T-helper 9 cell (primary cell): ENCODE data around the gene ASB10.

Source experiments
- DNase-seq: peaks from one replicate; pipeline ENCODE4 v3.0.0-alpha.2; 2020

Gene ASB10

DNA sequence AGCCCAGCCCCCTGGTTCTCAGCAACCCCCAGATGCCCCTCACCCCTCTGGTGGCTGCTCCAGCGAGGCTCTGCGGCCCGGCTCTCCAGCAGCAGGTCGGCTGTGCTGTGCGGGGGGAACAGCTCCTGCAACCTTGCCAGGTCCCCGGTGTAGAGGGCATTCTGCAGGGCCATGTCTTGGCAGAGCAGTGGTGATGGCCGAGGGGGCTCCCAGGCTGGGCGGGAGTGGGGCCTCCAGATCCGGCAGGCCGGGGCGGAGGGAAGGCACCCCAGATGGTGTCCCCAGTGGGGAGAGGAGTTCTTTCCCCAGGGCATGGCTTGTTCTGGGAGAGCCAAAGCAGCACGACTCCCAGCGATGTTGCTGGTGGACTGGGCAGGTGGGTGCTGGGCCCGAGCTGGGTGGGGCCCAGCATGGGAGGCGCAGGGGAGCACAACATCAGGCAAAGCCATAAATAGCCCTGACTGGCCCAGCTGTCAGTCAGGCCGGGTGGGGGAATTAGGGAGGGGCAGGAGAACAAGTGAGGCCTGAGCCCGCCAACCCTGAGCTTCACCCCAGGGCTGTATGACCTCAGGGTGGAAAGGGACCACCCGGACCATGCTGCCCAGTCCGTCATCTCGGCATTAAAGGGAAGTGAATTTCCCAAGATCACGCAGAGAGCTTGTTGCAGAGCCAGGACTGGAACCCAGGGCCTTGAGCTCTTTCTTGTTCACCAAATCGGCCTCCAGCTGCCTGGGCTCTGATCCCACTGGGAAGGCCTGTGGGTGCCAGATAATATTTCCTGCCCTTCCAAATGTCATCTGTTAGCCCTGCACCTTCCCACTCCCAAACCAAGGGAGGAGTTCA lies 580 bp upstream of the ASB10 start:
- DNase-seq, result no peak

- DNase-seq, result no peak
These were observed 1.0 kb downstream of the ASB10 start for GRCh38 chr7:151185762-151186639.

DNA sequence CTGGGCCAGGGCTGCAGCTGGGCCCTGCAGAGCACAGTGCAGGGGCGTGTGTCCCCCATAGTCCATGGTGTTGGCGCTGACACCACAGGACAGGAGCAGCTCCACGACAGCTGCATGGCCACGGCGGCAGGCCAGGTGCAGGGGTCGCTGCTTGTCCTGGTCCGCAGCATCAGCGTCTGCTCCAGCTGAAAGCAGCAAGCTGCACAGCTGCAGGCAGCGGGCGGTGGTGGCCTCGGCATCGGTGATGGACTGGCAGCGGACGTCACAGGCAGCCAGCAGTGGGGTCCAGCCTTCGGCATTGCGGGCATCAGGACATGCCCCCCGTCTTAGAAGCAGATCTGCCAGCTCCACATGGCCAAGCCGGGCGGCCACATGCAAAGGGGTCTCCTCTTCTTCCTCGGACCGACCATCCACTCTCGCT lies 6.0 kb downstream of the ASB10 start:
- DNase-seq, result no peak

DNA sequence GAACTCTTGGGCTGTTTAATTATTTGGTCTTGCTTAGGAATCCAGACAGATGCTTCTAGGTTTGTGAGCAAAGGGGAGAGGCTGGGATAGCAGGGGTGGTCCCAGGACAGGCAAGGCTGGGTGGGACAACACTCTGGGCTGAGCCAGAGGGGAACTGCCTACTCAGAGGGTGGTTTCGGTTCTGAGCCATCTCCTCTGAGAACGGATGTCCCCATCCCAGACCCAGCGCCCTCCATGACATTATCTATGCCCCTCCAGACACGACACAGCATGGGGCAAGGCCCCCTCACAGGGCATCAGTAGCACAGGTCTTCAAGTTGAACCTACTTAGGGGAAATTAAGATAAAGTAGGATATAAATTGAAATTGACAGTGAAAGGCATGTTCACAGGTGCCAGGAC lies 7.1 kb downstream of the ASB10 start:
- no peak for DNase-seq

GRCh38 chr7:151179287-151179860 lies 7.7 kb downstream of the ASB10 start:
- no peak for DNase-seq

- no peak for DNase-seq
These were observed 8.2 kb downstream of the ASB10 start for GRCh38 chr7:151178831-151179230.

DNA sequence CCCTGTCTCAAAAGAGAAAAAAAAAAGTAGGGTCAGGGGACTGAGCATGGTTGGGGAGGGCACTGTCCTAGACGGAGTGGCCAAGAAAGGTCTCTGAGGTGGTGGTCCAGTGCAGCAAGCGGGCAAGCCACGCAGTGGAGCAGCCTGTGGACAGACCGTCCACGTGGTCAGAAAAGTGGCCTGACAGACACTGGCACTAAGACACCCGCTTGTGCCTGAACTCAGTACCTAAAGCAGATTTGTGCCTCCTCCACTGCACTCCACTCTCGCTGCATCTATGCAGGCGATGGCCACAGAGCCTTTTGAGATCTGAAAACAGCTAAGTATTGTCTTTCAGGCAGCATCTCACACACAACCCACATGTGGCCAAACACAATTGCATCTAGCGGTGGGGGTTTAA lies 8.8 kb downstream of the ASB10 start:
- DNase-seq, result no peak

DNA sequence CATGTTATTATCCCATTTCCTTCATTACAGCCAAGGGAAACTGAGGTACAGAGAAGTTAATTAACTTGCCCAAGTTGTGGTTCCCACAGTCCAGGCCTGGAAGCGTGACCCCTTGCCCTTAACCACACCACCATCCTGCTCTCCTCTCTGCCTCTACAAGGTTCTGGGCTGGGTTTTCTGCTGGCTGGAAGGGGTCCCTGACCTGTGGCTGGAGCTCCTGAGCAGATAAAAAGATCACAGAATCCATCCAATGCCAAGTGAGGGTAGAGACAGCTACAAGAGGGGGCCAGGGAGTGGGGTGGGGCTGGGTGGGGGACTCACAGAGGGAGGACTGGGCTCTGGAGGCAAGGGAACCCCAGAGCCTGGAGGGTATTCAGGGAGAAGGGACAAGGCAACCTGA lies 9.7 kb downstream of the ASB10 start:
- no peak for DNase-seq

DNA sequence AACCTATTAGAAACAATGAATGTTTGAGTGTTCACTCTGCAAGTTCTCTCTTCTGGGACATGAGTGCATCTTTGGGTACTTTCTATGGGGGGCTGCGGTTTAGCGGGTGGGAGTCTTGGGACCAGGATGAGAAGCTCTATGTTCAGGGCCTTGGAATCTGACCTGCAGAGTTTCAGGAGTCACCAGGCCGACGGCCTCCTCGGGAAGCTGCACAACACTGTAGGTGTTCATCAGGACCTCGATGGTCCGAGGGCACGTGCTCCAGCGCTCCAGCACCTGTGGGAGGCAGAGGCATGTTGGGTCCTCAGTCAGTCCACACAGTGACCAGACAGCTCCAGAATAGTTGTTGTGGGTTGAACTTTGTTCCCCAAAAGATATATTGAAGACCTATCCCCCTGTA lies 10.6 kb downstream of the ASB10 start:
- no peak for DNase-seq

GRCh38 chr7:151175793-151176311 lies 11.2 kb downstream of the ASB10 start:
- no peak for DNase-seq

DNA sequence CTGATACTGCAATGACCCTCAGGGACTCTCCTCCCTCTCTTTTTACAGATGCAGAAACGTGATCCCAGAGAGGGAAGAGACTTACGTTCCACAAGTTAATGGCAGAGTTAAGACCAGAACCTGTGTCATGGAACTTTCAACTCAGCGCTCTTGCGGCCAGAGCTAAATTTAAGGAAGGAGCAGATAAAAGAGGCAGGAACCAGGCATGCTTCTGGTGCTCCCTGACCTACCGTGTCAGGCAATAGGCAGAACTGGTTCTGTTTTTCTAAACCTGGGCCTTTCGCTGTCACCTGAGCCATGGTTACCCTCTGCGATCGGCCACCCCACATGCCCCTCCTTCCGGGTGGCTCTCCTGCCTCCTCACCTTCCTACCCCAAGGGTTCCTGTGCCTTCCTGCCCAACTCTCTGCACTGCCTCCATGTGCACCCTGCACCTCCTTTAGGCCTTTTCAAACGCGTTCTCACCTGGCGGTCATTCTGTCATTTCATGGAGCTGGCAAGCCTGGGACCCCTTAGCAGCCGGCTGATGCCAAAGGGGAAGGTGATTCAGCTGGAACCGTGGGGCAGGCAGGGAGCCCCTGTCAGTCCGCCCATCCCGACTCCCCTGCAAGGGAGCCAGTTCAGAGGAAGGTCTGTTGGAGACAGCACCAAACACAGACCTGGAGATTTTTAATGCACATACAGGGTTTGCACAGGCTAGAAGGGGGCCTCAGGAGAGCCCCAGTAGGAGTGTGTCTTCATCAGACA lies 11.8 kb downstream of the ASB10 start:
- no peak for DNase-seq

DNA sequence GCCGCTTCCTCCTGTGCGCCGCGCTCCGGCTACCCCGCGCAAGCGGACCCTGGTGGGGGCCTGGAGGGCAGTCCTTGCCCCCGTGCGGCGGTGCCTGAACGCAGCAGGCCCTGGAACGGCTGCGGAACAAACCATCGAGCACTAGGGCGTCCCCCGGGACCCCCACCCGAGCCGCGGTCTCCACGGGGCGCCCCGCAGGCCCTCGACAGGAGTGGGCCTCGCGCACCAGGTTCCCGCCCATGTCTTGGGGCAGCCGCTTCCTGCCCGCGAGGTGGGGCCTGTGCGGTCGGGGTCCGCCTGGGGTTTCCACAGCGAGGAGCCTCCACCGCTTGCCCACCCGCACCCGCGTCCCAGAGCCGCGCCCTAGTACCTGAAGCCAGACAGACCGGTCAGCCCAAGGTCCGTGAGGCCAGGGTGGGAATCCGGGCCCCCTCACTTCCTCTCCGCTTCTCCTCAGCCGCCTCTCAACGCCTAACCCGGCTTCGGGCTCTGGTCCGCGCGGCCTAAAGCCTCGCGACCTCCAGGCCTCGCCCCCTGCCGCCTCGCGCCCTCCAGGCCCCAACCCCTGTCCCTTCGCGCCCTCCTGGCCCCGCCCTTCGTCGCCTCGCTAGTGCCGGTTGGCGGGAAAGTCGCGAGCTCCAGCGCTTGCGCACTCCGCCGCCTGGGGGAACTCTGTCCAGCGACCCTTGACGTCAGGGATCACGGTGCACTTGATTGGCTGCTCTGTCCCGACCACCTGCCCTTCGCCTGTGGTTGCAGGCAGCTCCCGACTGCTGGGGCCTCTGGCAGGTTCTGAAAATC lies 12.6 kb downstream of the ASB10 start:
- DNase-seq, result no peak

GRCh38 chr7:151173386-151174245 lies 13.4 kb downstream of the ASB10 start:
- DNase-seq, result no peak

DNA sequence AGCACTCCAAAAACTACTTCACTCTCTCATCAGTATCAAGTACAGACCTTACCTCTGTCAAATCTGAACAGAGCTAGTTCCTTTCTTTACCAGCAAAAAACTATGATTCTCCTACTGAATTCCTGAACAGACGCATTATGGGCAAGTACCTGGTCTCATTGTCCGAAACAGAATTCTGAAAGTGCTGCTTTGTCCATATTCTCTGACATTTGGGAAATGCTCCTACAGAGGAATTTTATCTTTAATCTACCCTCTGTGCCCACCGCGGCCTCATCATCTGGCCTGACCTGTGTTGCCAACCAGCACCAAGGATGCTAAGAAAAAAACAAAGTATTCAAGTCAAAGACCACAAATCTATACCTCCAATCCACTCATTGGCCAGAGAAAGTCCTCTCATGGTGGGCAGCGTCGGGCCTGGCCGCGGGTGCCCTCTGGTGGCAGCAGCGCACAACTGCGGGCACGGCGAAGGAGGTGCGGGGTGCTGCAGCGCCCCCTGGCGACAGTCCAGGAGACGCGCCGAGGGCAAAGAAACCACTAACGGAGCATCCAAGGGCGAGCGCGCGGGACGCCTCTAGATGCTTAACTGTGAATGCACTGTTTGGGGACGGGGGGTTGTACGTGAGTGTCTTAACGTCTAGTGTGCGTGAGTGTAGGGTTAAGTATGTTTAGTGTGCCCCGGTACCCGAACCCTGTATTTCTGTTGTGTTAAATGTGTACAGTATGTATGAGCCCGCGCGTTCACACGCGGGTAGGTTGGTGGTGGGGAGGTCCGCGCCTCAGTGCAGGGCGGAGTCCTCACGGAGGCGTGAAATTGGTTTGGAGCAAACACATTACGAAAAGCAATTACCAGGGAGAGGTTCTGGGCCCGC lies 14.5 kb downstream of the ASB10 start:
- DNase-seq, result peak; percentile 80

DNA sequence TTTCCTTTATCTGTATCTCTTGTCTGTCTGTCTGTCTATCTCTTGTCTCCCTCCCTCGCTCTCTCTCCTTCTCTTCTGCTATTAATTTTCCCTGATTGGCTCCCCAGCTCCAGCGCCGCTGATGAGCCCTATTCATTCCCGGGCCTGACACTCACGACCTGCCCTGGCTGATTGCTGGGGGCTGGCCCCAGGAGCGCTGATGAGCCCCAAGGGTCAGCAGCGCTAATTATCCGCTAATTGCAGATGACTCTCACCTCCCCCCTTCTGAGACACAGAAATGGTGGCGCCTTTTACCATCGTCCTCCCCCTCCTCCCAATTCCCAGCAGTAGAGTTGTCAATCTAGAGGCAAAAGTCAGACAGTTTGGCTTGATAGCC lies 18.3 kb downstream of the ASB10 start:
- DNase-seq, result no peak

- peak; percentile 58 for DNase-seq
These were observed 18.9 kb downstream of the ASB10 start for GRCh38 chr7:151168003-151168786.

DNA sequence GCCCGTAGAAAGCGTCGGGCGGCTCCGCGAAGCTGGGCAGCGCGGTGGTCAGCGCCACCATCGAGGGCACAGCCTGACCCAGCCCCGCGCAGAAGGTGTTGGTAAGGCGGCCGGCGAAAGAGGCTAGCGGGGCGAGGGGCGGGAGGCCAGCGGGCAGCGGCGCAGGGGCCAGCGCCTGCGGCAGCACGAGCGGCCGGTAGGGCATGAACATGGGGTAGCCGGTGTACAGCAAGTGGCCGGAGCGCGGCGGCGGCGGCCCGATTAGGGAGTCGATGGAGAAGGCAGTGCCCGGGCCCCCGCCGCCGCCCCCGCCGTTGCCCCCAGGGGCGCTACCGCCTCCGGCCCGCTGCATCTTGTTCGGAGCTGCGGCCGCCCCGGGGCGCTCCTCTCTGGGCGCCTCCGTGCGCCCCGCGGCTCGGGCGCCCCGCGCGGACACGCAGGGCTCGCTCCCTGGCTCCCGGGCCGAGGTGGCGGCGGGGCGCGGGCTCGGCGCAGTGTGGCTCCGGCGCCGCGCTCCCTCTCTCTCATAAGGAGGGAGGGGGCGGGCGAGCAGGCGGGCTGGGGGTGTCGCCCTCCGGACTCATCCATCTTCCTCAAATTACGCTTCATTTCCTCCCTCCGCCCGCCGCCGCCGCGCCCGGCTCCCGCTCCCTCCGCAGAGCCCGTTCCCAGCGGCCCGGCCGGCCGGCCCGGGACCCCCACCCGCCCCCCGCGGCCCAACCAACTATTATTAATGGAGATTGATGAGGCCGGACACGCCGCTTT lies 19.7 kb downstream of the ASB10 start, which contains the start of gene GBX1:
GBX1 (minus strand) TSS at position 498 of the 765 bp plus-strand sequence; CDS start at position 352, 146 bp downstream.
- peak; percentile 24 for DNase-seq
